OCI-LY1 (cell line): Measurements from ENCODE around the gene SPOCD1.

Experiments used
- H2AFZ ChIP-seq: fragments of 200-600 bp; sonication (generic), shearing (Covaris generic); 2 replicates; pipeline ENCODE4 v1.6.0; 2014; ENCODE audit warnings: antibody characterized with exemption, mild to moderate bottlenecking, low read length
- H3F3A ChIP-seq: fragments of 200-600 bp; sonication (generic), shearing (Covaris generic); 2 replicates; pipeline ENCODE4 v1.6.0; 2014; ENCODE audit warnings: mild to moderate bottlenecking, antibody characterized with exemption, low read length, moderate library complexity; ENCODE audit not compliant: insufficient read depth
- H3K27ac ChIP-seq: fragments of 200-600 bp; sonication (generic); 2 replicates; pipeline ENCODE4 v1.5.1; 2014; ENCODE audit warnings: low read length, mixed run types, mild to moderate bottlenecking, low read depth; ENCODE audit not compliant: poor library complexity, severe bottlenecking
- H3K27me3 ChIP-seq: fragments of 200-600 bp; sonication (generic); 2 replicates; pipeline ENCODE4 v1.6.0; 2014; ENCODE audit warnings: antibody characterized with exemption, mild to moderate bottlenecking, low read length, moderate library complexity; ENCODE audit not compliant: insufficient read depth
- H3K36me3 ChIP-seq: fragments of 200-600 bp; sonication (generic); 2 replicates; pipeline ENCODE4 v1.6.1; 2014; ENCODE audit warnings: mild to moderate bottlenecking, antibody characterized with exemption, low read length, moderate library complexity, mixed read lengths; ENCODE audit not compliant: insufficient read depth
- H3K4me1 ChIP-seq: fragments of 200-600 bp; sonication (generic); 2 replicates; pipeline ENCODE4 v1.5.1; 2014; ENCODE audit warnings: mild to moderate bottlenecking, low read length, moderate library complexity; ENCODE audit not compliant: insufficient read depth, severe bottlenecking
- H3K4me2 ChIP-seq: fragments of 200-600 bp; sonication (generic), shearing (Covaris generic); 2 replicates; pipeline ENCODE4 v1.6.1; 2014; ENCODE audit warnings: low read length
- H3K4me3 ChIP-seq: fragments of 200-600 bp; sonication (generic); 2 replicates; pipeline ENCODE4 v1.5.1; 2014; ENCODE audit warnings: low read length, low read depth, mild to moderate bottlenecking, mixed read lengths; ENCODE audit not compliant: poor library complexity, severe bottlenecking
- H3K79me2 ChIP-seq: fragments of 200-600 bp; shearing (Covaris generic); 2 replicates; pipeline ENCODE4 v1.6.1; 2016; ENCODE audit warnings: mixed run types, low read length, mixed read lengths; ENCODE audit not compliant: insufficient read depth
- H3K9ac ChIP-seq: fragments of 200-600 bp; sonication (generic), shearing (Covaris generic); 2 replicates; pipeline ENCODE4 v1.6.1; 2014; ENCODE audit warnings: mild to moderate bottlenecking, low read length, mixed read lengths
- H3K9me2 ChIP-seq: fragments of 200-600 bp; sonication (generic), shearing (Covaris generic); 2 replicates; pipeline ENCODE4 v1.6.1; 2014; ENCODE audit warnings: low read depth, mild to moderate bottlenecking, low read length, mixed read lengths
- H3K9me3 ChIP-seq: fragments of 200-600 bp; shearing (Covaris generic); 2 replicates; pipeline ENCODE4 v1.6.1; 2014; ENCODE audit warnings: low read length, mixed read lengths
- H4K20me1 ChIP-seq: fragments of 200-600 bp; sonication (generic), shearing (Covaris generic); 2 replicates; pipeline ENCODE4 v1.6.0; 2016; ENCODE audit warnings: mild to moderate bottlenecking, low read length; ENCODE audit not compliant: insufficient read depth
- CTCF ChIP-seq: fragments of 200-600 bp; sonication (generic), shearing (Covaris generic); IDR thresholded peaks from 2 replicates; pipeline ENCODE4 v1.5.1; 2017; ENCODE audit warnings: mild to moderate bottlenecking, antibody characterized with exemption, low read length, moderate library complexity, mixed read lengths
- EZH2 ChIP-seq: fragments of 200-600 bp; sonication (generic), shearing (Covaris generic); IDR thresholded peaks from 2 replicates; pipeline ENCODE4 v1.8.0; 2017; ENCODE audit warnings: borderline replicate concordance, mixed run types, mild to moderate bottlenecking, antibody characterized with exemption, low read length, moderate library complexity, mixed read lengths

SPOCD1 gene

GRCh38 chr1:31752258-31752657 lies 63.6 kb downstream of the SPOCD1 start:
- H4K20me1 ChIP-seq: no peaks in the 10 kb centered on the region
- H3K9me3 ChIP-seq: no peaks in the 10 kb centered on the region
- H3K4me3 ChIP-seq: no peak overlapping the region
- no peaks in the 10 kb centered on the region for H3K79me2 ChIP-seq
- H3K9me2 ChIP-seq: no peaks in the 10 kb centered on the region
- peaks cover 6% of the 10 kb centered on the region; the same call in 1 of the 2 replicates for H3K27me3 ChIP-seq
- no peak overlapping the region for H3K9ac ChIP-seq
- TF ChIP-seq CTCF (no peak), EZH2 (no peak)
- no peaks in the 10 kb centered on the region for H3K36me3 ChIP-seq
- no peak overlapping the region for H2AFZ ChIP-seq
- H3F3A ChIP-seq: no peaks in the 10 kb centered on the region
- H3K4me1 ChIP-seq: no peaks in the 10 kb centered on the region
- H3K27ac ChIP-seq: no peak overlapping the region
- H3K4me2 ChIP-seq: no peak overlapping the region

GRCh38 chr1:31751822-31752241 lies 64.0 kb downstream of the SPOCD1 start:
- Histone ChIP-seq H3K9ac (no peak overlapping the region), H3K27me3 (peaks cover 6% of the 10 kb centered on the region; the same call in 1 of the 2 replicates), H3K4me2 (no peak overlapping the region), H3K36me3 (no peaks in the 10 kb centered on the region), H3K27ac (no peak overlapping the region), H3K4me1 (no peaks in the 10 kb centered on the region), H2AFZ (no peak overlapping the region), H3K4me3 (no peak overlapping the region), H3K79me2 (no peaks in the 10 kb centered on the region), H3K9me3 (no peaks in the 10 kb centered on the region), H3F3A (no peaks in the 10 kb centered on the region), H3K9me2 (no peaks in the 10 kb centered on the region), H4K20me1 (no peaks in the 10 kb centered on the region)
- TF ChIP-seq CTCF: no peak
- TF ChIP-seq EZH2: no peak

GRCh38 chr1:31750858-31751510 lies 64.8 kb downstream of the SPOCD1 start:
- H3K79me2 ChIP-seq: no peaks in the 10 kb centered on the region
- no peaks in the 10 kb centered on the region for H3F3A ChIP-seq
- H3K9me3 ChIP-seq: no peaks in the 10 kb centered on the region
- H2AFZ ChIP-seq: no peak overlapping the region
- peaks cover 6% of the 10 kb centered on the region; the same call in 1 of the 2 replicates for H3K27me3 ChIP-seq
- no peak overlapping the region for H3K4me3 ChIP-seq
- H3K36me3 ChIP-seq: no peaks in the 10 kb centered on the region
- H3K9me2 ChIP-seq: no peaks in the 10 kb centered on the region
- TF ChIP-seq EZH2 (no peak), CTCF (no peak)
- no peaks in the 10 kb centered on the region for H4K20me1 ChIP-seq
- no peaks in the 10 kb centered on the region for H3K4me1 ChIP-seq
- no peak overlapping the region for H3K4me2 ChIP-seq
- no peak overlapping the region for H3K9ac ChIP-seq
- no peak overlapping the region for H3K27ac ChIP-seq
